Karpas-422 (cell line): Measurements from ENCODE around the gene KANSL3. TPM values are rescaled to one million over a fixed set of nuclear protein-coding genes. Genes with fewer than 3 reads are reported as not detected.
"Not testable (repeated sequence)": the region's sequence is repeated elsewhere in the genome, so short reads cannot be mapped to it uniquely, and the experiment has no call there.

Experiments used
- DNase-seq: peaks from one replicate; pipeline ENCODE4 v3.0.0-alpha.2; 2015
- H2AFZ ChIP-seq: fragments of 200-600 bp; sonication (generic); 2 replicates; pipeline ENCODE4 v1.6.1; 2014; ENCODE audit warnings: antibody characterized with exemption, low read length, mixed read lengths
- H3K27ac ChIP-seq: fragments of 200-600 bp; sonication (generic); 2 replicates; pipeline ENCODE4 v1.5.1; 2014; ENCODE audit warnings: mild to moderate bottlenecking, low read length, moderate library complexity
- H3K27me3 ChIP-seq: fragments of 200-600 bp; sonication (generic); 2 replicates; pipeline ENCODE4 v1.6.1; 2014; ENCODE audit warnings: low read length, mixed read lengths
- H3K36me3 ChIP-seq: fragments of 200-600 bp; sonication (generic); 2 replicates; pipeline ENCODE4 v1.6.1; 2014; ENCODE audit warnings: low read length, mixed read lengths; ENCODE audit not compliant: insufficient read depth
- H3K4me1 ChIP-seq: fragments of 200-600 bp; sonication (generic); 2 replicates; pipeline ENCODE4 v1.6.1; 2014; ENCODE audit warnings: mild to moderate bottlenecking, low read length, mixed read lengths
- H3K4me2 ChIP-seq: fragments of 200-600 bp; sonication (generic); 2 replicates; pipeline ENCODE4 v1.6.1; 2014; ENCODE audit warnings: low read length, low read depth, mild to moderate bottlenecking; ENCODE audit not compliant: poor library complexity, severe bottlenecking
- H3K4me3 ChIP-seq: fragments of 200-600 bp; sonication (generic); 2 replicates; pipeline ENCODE4 v1.5.1; 2014; ENCODE audit warnings: mild to moderate bottlenecking, antibody characterized with exemption, low read length, mixed read lengths
- H3K79me2 ChIP-seq: fragments of 200-600 bp; sonication (generic); 2 replicates; pipeline ENCODE4 v1.6.1; 2014; ENCODE audit warnings: mild to moderate bottlenecking, low read length, mixed read lengths
- H3K9ac ChIP-seq: fragments of 200-600 bp; sonication (generic); 2 replicates; pipeline ENCODE4 v1.6.0; 2014; ENCODE audit warnings: low read length
- H3K9me2 ChIP-seq: fragments of 200-600 bp; sonication (generic), shearing (Covaris generic); replicated peaks from 2 replicates; pipeline ENCODE4 v1.6.0; 2014; ENCODE audit warnings: mild to moderate bottlenecking, low read length, moderate library complexity; ENCODE audit not compliant: insufficient read depth
- H3K9me3 ChIP-seq: fragments of 300-700, 200-600 bp; sonication (generic); 2 replicates; pipeline ENCODE4 v1.6.1; 2014; ENCODE audit warnings: low read length, mixed read lengths
- H4K20me1 ChIP-seq: fragments of 200-600 bp; sonication (generic); 2 replicates; pipeline ENCODE4 v1.6.1; 2014; ENCODE audit warnings: mild to moderate bottlenecking, antibody characterized with exemption, low read length, low read depth; ENCODE audit not compliant: insufficient read depth
- total RNA-seq: library from RNA; depleted of rRNA; stranded (reverse); fragments of >200 nt; shearing (Covaris generic); gene quantifications from 2 replicates; pipeline ENCODE4 v1.2.3, GENCODE V29; 2014; ENCODE audit warnings: low replicate concordance

The KANSL3 gene
- total RNA-seq, 1 experiment from 2014 or later: 40.6 TPM

GRCh38 chr2:96680561-96681141, 42.5 kb upstream of the KANSL3 start:
- Histone ChIP-seq H3K4me1 (no peaks in the 10 kb centered on the region), H3K4me2 (no peak overlapping the region), H3K9me3 (no peaks in the 10 kb centered on the region), H3K9ac (no peak overlapping the region), H3K4me3 (no peak overlapping the region), H3K36me3 (no peaks in the 10 kb centered on the region), H3K27me3 (no peaks in the 10 kb centered on the region), H4K20me1 (no peaks in the 10 kb centered on the region), H2AFZ (no peak overlapping the region), H3K9me2 (no peaks in the 10 kb centered on the region), H3K27ac (no peak overlapping the region), H3K79me2 (no peaks in the 10 kb centered on the region)
- no peak for DNase-seq

GRCh38 chr2:96679848-96680247, 41.7 kb upstream of the KANSL3 start:
- Histone ChIP-seq H3K27ac (no peak overlapping the region), H3K9me3 (no peaks in the 10 kb centered on the region), H2AFZ (no peak overlapping the region), H3K4me2 (no peak overlapping the region), H3K79me2 (no peaks in the 10 kb centered on the region), H3K4me3 (no peak overlapping the region), H3K4me1 (no peaks in the 10 kb centered on the region), H3K9ac (no peak overlapping the region), H4K20me1 (no peaks in the 10 kb centered on the region), H3K9me2 (no peaks in the 10 kb centered on the region), H3K27me3 (no peaks in the 10 kb centered on the region), H3K36me3 (no peaks in the 10 kb centered on the region)
- DNase-seq: no peak

- no peaks in the 10 kb centered on the region for H3K9me2 ChIP-seq
- no peaks in the 10 kb centered on the region for H3K9me3 ChIP-seq
- H3K27me3 ChIP-seq: no peaks in the 10 kb centered on the region
- H3K9ac ChIP-seq: no peak overlapping the region
- H4K20me1 ChIP-seq: no peaks in the 10 kb centered on the region
- H3K4me3 ChIP-seq: no peak overlapping the region
- no peaks in the 10 kb centered on the region for H3K4me1 ChIP-seq
- no peak for DNase-seq
- no peak overlapping the region for H3K27ac ChIP-seq
- no peaks in the 10 kb centered on the region for H3K36me3 ChIP-seq
- H3K4me2 ChIP-seq: no peak overlapping the region
- no peak overlapping the region for H2AFZ ChIP-seq
- no peaks in the 10 kb centered on the region for H3K79me2 ChIP-seq
Observed at GRCh38 chr2:96669539-96670215, 31.6 kb upstream of the KANSL3 start.

- Histone ChIP-seq H3K4me3 (no peak overlapping the region), H3K4me1 (no peaks in the 10 kb centered on the region), H4K20me1 (no peaks in the 10 kb centered on the region), H3K36me3 (no peaks in the 10 kb centered on the region), H3K27ac (no peak overlapping the region), H3K9me3 (peaks cover 4% of the 10 kb centered on the region; the same call in 1 of the 2 replicates), H3K79me2 (no peaks in the 10 kb centered on the region), H3K4me2 (no peak overlapping the region), H2AFZ (no peak overlapping the region), H3K9ac (no peak overlapping the region), H3K27me3 (no peaks in the 10 kb centered on the region), H3K9me2 (no peaks in the 10 kb centered on the region)
- DNase-seq: no peak
Observed at GRCh38 chr2:96668771-96669170, 30.7 kb upstream of the KANSL3 start.

GRCh38 chr2:96665717-96666116, 27.6 kb upstream of the KANSL3 start:
- not testable (repeated sequence) for H3K9ac ChIP-seq, DNase-seq, H3K27ac ChIP-seq

GRCh38 chr2:96665083-96665569, 27.0 kb upstream of the KANSL3 start:
- Histone ChIP-seq H3K4me2 (no peak overlapping the region), H2AFZ (no peak overlapping the region), H3K27me3 (no peaks in the 10 kb centered on the region)

More at GRCh38 chr2:96665717-96666116, 27.6 kb upstream of the KANSL3 start:
- H3K36me3 ChIP-seq, H3K4me2 ChIP-seq, H3K9me3 ChIP-seq, H3K4me3 ChIP-seq, H3K79me2 ChIP-seq, H3K4me1 ChIP-seq, H3K9me2 ChIP-seq, H4K20me1 ChIP-seq, H3K27me3 ChIP-seq, H2AFZ ChIP-seq: not testable (repeated sequence)

GRCh38 chr2:96664366-96664925, 26.3 kb upstream of the KANSL3 start:
- Histone ChIP-seq H3K79me2 (no peaks in the 10 kb centered on the region), H2AFZ (no peak overlapping the region), H3K4me3 (no peak overlapping the region), H4K20me1 (no peaks in the 10 kb centered on the region), H3K27me3 (no peaks in the 10 kb centered on the region), H3K9me2 (no peaks in the 10 kb centered on the region), H3K9me3 (peaks cover 4% of the 10 kb centered on the region; the same call in 1 of the 2 replicates), H3K36me3 (no peaks in the 10 kb centered on the region), H3K4me1 (no peaks in the 10 kb centered on the region), H3K4me2 (no peak overlapping the region), H3K27ac (no peak overlapping the region), H3K9ac (no peak overlapping the region)
- DNase-seq: no peak

More at GRCh38 chr2:96665083-96665569, 27.0 kb upstream of the KANSL3 start:
- DNase-seq: no peak
- H3K4me3 ChIP-seq: no peak overlapping the region
- H3K9ac ChIP-seq: no peak overlapping the region
- H3K9me3 ChIP-seq: peaks cover 4% of the 10 kb centered on the region; the same call in 1 of the 2 replicates
- no peaks in the 10 kb centered on the region for H4K20me1 ChIP-seq
- no peaks in the 10 kb centered on the region for H3K36me3 ChIP-seq
- H3K4me1 ChIP-seq: no peaks in the 10 kb centered on the region
- H3K9me2 ChIP-seq: no peaks in the 10 kb centered on the region
- H3K79me2 ChIP-seq: no peaks in the 10 kb centered on the region
- H3K27ac ChIP-seq: no peak overlapping the region

GRCh38 chr2:96663829-96664228, 25.7 kb upstream of the KANSL3 start:
- peaks cover 4% of the 10 kb centered on the region; the same call in 1 of the 2 replicates for H3K9me3 ChIP-seq
- H2AFZ ChIP-seq: no peak overlapping the region
- H4K20me1 ChIP-seq: no peaks in the 10 kb centered on the region
- no peaks in the 10 kb centered on the region for H3K36me3 ChIP-seq
- no peak overlapping the region for H3K4me2 ChIP-seq
- H3K9ac ChIP-seq: no peak overlapping the region
- no peaks in the 10 kb centered on the region for H3K27me3 ChIP-seq
- H3K4me1 ChIP-seq: no peaks in the 10 kb centered on the region
- DNase-seq: no peak
- no peaks in the 10 kb centered on the region for H3K9me2 ChIP-seq
- no peaks in the 10 kb centered on the region for H3K79me2 ChIP-seq
- no peak overlapping the region for H3K4me3 ChIP-seq
- no peak overlapping the region for H3K27ac ChIP-seq
